Neutrophil (primary cell): Measurements from ENCODE around the gene SRL.

Experiments
- H3K27ac ChIP-seq: fragments of 200-600 bp; sonication (generic); 2 replicates; pipeline ENCODE4 v1.5.1; 2016; ENCODE audit warnings: mild to moderate bottlenecking, moderate library complexity
- H3K27me3 ChIP-seq: fragments of 200-600 bp; sonication (generic); 2 replicates; pipeline ENCODE4 v1.6.0; 2016; ENCODE audit warnings: mild to moderate bottlenecking
- H3K36me3 ChIP-seq: fragments of 200-600 bp; sonication (generic); 2 replicates; pipeline ENCODE4 v1.5.1; 2017
- H3K4me1 ChIP-seq, 2 experiments: fragments of 200-600 bp in 1 of 2; sonication (generic) in 1 of 2; 1 replicate in 1 of 2; 2 replicates in 1 of 2; pipeline versions ENCODE4 v1.5.1 to v1.6.1; 2013 to 2016; ENCODE audit warnings: low read depth in 1 of 2, low read length in 1 of 2, mild to moderate bottlenecking in 1 of 2, moderate library complexity in 1 of 2; ENCODE audit not compliant: control insufficient read depth in 1 of 2, insufficient read depth in 1 of 2
- H3K4me3 ChIP-seq, 2 experiments: fragments of 200-600 bp in 1 of 2; sonication (generic) in 1 of 2; 1 replicate in 1 of 2; 2 replicates in 1 of 2; pipeline ENCODE4 v1.5.1; 2013 to 2016; ENCODE audit warnings: low read depth in 1 of 2, low read length in 1 of 2, mild to moderate bottlenecking in 1 of 2, moderate library complexity in 1 of 2
- H3K9me3 ChIP-seq: fragments of 200-600 bp; sonication (generic); 2 replicates; pipeline ENCODE4 v1.5.1; 2016
- TF ChIP-seq, protein P1 (sequence below): fragments of 200-600 bp; sonication (generic); IDR thresholded peaks from 2 replicates; pipeline ENCODE4 v1.5.1; 2016; ENCODE audit warnings: antibody characterized with exemption

The SRL gene

GRCh38 chr16:4265676-4266075 lies 23.8 kb upstream of the SRL start:
- TF ChIP-seq, protein P1, sequence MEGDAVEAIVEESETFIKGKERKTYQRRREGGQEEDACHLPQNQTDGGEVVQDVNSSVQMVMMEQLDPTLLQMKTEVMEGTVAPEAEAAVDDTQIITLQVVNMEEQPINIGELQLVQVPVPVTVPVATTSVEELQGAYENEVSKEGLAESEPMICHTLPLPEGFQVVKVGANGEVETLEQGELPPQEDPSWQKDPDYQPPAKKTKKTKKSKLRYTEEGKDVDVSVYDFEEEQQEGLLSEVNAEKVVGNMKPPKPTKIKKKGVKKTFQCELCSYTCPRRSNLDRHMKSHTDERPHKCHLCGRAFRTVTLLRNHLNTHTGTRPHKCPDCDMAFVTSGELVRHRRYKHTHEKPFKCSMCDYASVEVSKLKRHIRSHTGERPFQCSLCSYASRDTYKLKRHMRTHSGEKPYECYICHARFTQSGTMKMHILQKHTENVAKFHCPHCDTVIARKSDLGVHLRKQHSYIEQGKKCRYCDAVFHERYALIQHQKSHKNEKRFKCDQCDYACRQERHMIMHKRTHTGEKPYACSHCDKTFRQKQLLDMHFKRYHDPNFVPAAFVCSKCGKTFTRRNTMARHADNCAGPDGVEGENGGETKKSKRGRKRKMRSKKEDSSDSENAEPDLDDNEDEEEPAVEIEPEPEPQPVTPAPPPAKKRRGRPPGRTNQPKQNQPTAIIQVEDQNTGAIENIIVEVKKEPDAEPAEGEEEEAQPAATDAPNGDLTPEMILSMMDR: no peak
- no peaks in the 10 kb centered on the region for H3K27me3 ChIP-seq
- H3K4me3 ChIP-seq: no peak overlapping the region
- H3K36me3 ChIP-seq: no peaks in the 10 kb centered on the region
- H3K27ac ChIP-seq: no peak overlapping the region
- H3K9me3 ChIP-seq: no peaks in the 10 kb centered on the region
- H3K4me1 ChIP-seq: no peaks in the 10 kb centered on the region

- Histone ChIP-seq H3K27ac (no peak overlapping the region), H3K36me3 (no peaks in the 10 kb centered on the region), H3K27me3 (no peaks in the 10 kb centered on the region), H3K4me1 (no peaks in the 10 kb centered on the region), H3K9me3 (no peaks in the 10 kb centered on the region), H3K4me3 (no peak overlapping the region)
- TF ChIP-seq, protein P1: no peak
Measured at GRCh38 chr16:4264546-4264945, 22.7 kb upstream of the SRL start.

GRCh38 chr16:4263504-4264436 lies 21.9 kb upstream of the SRL start:
- no peaks in the 10 kb centered on the region for H3K4me1 ChIP-seq
- no peak overlapping the region for H3K4me3 ChIP-seq
- H3K9me3 ChIP-seq: no peaks in the 10 kb centered on the region
- H3K27me3 ChIP-seq: no peaks in the 10 kb centered on the region
- H3K36me3 ChIP-seq: no peaks in the 10 kb centered on the region
- H3K27ac ChIP-seq: no peak overlapping the region
- TF ChIP-seq, protein P1: no peak

DNA sequence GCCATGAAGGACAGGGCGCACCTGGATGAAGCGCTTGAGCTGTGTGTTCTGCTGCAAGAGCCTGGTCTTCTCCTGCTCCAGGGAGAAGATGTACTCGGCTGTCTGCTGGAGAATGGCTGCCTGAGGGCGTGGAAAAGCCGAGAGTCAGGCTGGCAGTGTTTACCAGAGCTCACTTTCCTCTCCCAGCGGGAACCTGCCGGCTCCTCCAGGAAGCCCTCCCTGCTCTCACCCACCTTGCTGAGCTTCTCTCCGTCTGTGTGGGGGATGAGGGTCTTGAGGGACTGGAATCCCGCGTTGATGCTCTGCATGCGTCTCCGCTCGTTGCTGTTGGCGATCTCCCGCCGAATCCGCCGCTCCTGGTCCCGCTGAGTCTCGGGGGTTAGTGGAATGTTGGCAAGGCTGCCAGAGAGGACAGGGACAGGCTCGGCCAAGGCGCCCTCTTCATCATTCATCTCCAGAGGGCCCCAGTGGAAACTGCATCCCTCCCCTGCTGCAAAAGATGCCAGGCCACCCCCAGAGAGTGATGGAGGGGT lies 20.5 kb upstream of the SRL start:
- Histone ChIP-seq H3K36me3 (no peaks in the 10 kb centered on the region), H3K4me3 (no peak overlapping the region), H3K27me3 (no peaks in the 10 kb centered on the region), H3K27ac (no peak overlapping the region), H3K9me3 (no peaks in the 10 kb centered on the region), H3K4me1 (no peaks in the 10 kb centered on the region)
- TF ChIP-seq, protein P1: no peak

DNA sequence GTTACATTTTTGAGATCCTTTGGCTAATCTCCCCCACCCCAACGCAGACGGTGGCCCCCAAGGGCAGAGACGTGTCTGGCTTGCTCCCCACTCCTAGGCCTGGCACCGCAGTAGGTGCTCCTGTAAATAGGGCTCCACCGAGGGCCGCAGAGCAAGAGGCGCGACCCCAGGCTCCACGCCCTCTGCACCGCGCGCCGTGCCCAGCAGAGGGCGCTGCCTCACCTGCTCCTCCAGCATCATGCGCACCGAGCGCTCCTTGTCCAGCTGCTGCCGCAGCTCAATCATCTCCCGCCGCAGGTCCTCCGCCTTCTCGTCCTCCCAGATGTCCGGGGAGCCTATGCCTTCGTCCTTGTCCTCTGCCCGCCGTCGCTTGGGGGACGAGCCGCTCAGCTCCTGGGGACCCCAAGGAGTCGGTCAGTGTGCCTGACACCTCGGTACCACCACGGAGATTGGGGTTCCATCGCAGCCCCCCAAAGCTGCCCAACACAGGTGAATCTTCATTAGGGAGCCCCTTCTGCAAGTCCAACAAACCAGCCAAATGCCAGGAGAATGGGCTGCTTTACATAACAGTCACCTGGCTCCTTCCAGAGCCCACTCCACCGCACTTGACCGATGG lies 19.8 kb upstream of the SRL start:
- Histone ChIP-seq H3K36me3 (no peaks in the 10 kb centered on the region), H3K4me3 (no peak overlapping the region), H3K4me1 (no peaks in the 10 kb centered on the region), H3K9me3 (no peaks in the 10 kb centered on the region), H3K27me3 (no peaks in the 10 kb centered on the region), H3K27ac (no peak overlapping the region)
- TF ChIP-seq, protein P1: peak; percentile 57
